ENCODE measurements around the gene STIM1.
"Not testable (repeated sequence)": the region's sequence is repeated elsewhere in the genome, so short reads cannot be mapped to it uniquely, and the experiment has no call there.

Gene STIM1

GRCh38 chr11:3855808-3856491, 486 bp downstream of the STIM1 start:
- DNase-seq (ENCODE audit: low read depth in 2 of 2): no peak

- DNase-seq (ENCODE audit: low read depth in 2 of 2): no peak
Observed at GRCh38 chr11:3856856-3857553, 1.5 kb downstream of the STIM1 start.

GRCh38 chr11:3857628-3858027, 2.2 kb downstream of the STIM1 start:
- DNase-seq (ENCODE audit: low read depth in 2 of 2): no peak

GRCh38 chr11:3859373-3859881, 4.0 kb downstream of the STIM1 start:
- DNase-seq (ENCODE audit: low read depth in 2 of 2): no peak

GRCh38 chr11:3860375-3860774, 4.9 kb downstream of the STIM1 start:
- no peak for DNase-seq (ENCODE audit: low read depth in 2 of 2)

- not testable (repeated sequence) for DNase-seq (ENCODE audit: low read depth in 2 of 2)
Observed at GRCh38 chr11:3860898-3861393, 5.5 kb downstream of the STIM1 start.

GRCh38 chr11:3861683-3862082, 6.2 kb downstream of the STIM1 start:
- no peak for DNase-seq (ENCODE audit: low read depth in 2 of 2)

- no peak for DNase-seq (ENCODE audit: low read depth in 2 of 2)
Observed at GRCh38 chr11:3865388-3866193, 10.1 kb downstream of the STIM1 start.

GRCh38 chr11:3866206-3866605, 10.7 kb downstream of the STIM1 start:
- DNase-seq (ENCODE audit: low read depth in 2 of 2): no peak

GRCh38 chr11:3866836-3867208, 11.4 kb downstream of the STIM1 start:
- DNase-seq (ENCODE audit: low read depth in 2 of 2): no peak

- DNase-seq (ENCODE audit: low read depth in 2 of 2): no peak
Observed at GRCh38 chr11:3867209-3868091, 12.0 kb downstream of the STIM1 start.

- no peak for DNase-seq (ENCODE audit: low read depth in 2 of 2)
Observed at GRCh38 chr11:3873712-3874349, 18.4 kb downstream of the STIM1 start.

GRCh38 chr11:3876613-3877012, 21.1 kb downstream of the STIM1 start:
- no peak for DNase-seq (ENCODE audit: low read depth in 2 of 2)

GRCh38 chr11:3877364-3878257, 22.1 kb downstream of the STIM1 start:
- DNase-seq (ENCODE audit: low read depth in 2 of 2): no peak

GRCh38 chr11:3878258-3878584, 22.8 kb downstream of the STIM1 start:
- no peak for DNase-seq (ENCODE audit: low read depth in 2 of 2)

- no peak for DNase-seq (ENCODE audit: low read depth in 2 of 2)
Observed at GRCh38 chr11:3879216-3879966, 23.9 kb downstream of the STIM1 start.

- no peak for DNase-seq (ENCODE audit: low read depth in 2 of 2)
Observed at GRCh38 chr11:3879967-3880542, 24.6 kb downstream of the STIM1 start.

- no peak for DNase-seq (ENCODE audit: low read depth in 2 of 2)
Observed at GRCh38 chr11:3880724-3881123, 25.3 kb downstream of the STIM1 start.

- DNase-seq (ENCODE audit: low read depth in 2 of 2): no peak
Observed at GRCh38 chr11:3882655-3883054, 27.2 kb downstream of the STIM1 start.
